Stomach (tissue), 9 donors: ENCODE data around the gene PBX3. TPM values are rescaled to one million over a fixed set of nuclear protein-coding genes. Genes with fewer than 3 reads are reported as not detected.

Experiments
- DNase-seq, 2 donors: peaks; one replicate each; pipeline versions ENCODE4 v3.0.0 to v3.0.0-alpha.2; 2013 to 2019
- H3K27ac ChIP-seq, 5 donors: fragments of 200-600 bp in 4 of 5; sonication (generic) in 4 of 5; one replicate each; pipeline ENCODE4 v1.5.1; 2013 to 2019; ENCODE audit warnings: mild to moderate bottlenecking in 1 of 5, moderate library complexity in 1 of 5
- H3K27me3 ChIP-seq, 3 donors: fragments of 200-600 bp; sonication (generic); one replicate each; pipeline ENCODE4 v1.5.1; 2017 to 2019; ENCODE audit warnings: mixed run types in 1 of 3
- H3K36me3 ChIP-seq, 4 donors: fragments of 200-600 bp; sonication (generic); 1 replicate in 3 of 4; 2 replicates in 1 of 4; pipeline ENCODE4 v1.5.1; 2016 to 2019
- H3K4me1 ChIP-seq, 4 donors: fragments of 200-600 bp; sonication (generic); one replicate each; pipeline ENCODE4 v1.5.1; 2016 to 2019
- H3K4me3 ChIP-seq, 4 donors: fragments of 200-600 bp; sonication (generic) in 3 of 4; one replicate each; pipeline ENCODE4 v1.5.1; 2016 to 2019; ENCODE audit warnings: mild to moderate bottlenecking in 1 of 4
- H3K9me3 ChIP-seq, 4 donors: fragments of 200-600 bp; sonication (generic); one replicate each; pipeline ENCODE4 v1.5.1; 2016 to 2019
- EP300 ChIP-seq: sonication (generic); formaldehyde crosslinking; IDR thresholded peaks from one replicate; pipeline ENCODE4 v1.6.1; 2017; ENCODE audit warnings: antibody characterized with exemption
- POLR2A ChIP-seq, 4 donors: fragments of 450-650 bp; IDR thresholded peaks; one replicate each; pipeline ENCODE4 v1.6.1; 2016; ENCODE audit warnings: antibody characterized with exemption in 4 of 4, control low read depth in 2 of 4, mild to moderate bottlenecking in 1 of 4, moderate library complexity in 1 of 4
- POLR2AphosphoS5 ChIP-seq, 3 donors: sonication (generic); formaldehyde crosslinking; IDR thresholded peaks; one replicate each; pipeline ENCODE4 v1.6.1; 2016; ENCODE audit warnings: antibody characterized with exemption in 3 of 3
- WGBS, 5 donors: extraction: QIAGEN DNeasy Blood & Tissue Kit in 3 of 5; methylation state at CpG; one replicate each; pipeline versions ENCODE4 v1.1.5 to v1.1.7; 2013 to 2018; 5-methylcytosine and 5-hydroxymethylcytosine counted together
- intact Hi-C: fragments of 100-400 bp; cut with DNase I; formaldehyde crosslinking; loops from one replicate; pipeline ENCODE4 v1.15.1; 2023; ENCODE audit warnings: low total_unique reads
- polyA plus RNA-seq, 3 donors: library from polyadenylated mRNA; stranded (reverse); fragments of 200-250 nt; gene quantifications; one replicate each; pipeline ENCODE4 v1.2.3, GENCODE V29; 2013
- total RNA-seq, 5 donors: library from RNA; depleted of rRNA; stranded (reverse); fragments of >200 nt; gene quantifications; one replicate each; pipeline versions ENCODE4 v1.1.0 to v1.2.3, GENCODE V29; 2014 to 2016
- TF ChIP-seq, protein P1 (sequence below), 7 experiments: fragments of 450-650 bp in 4 of 7; fragments of 200-600 bp in 3 of 7; sonication (generic) in 3 of 7; IDR thresholded peaks; one replicate each; pipeline ENCODE4 v1.5.1; 2016 to 2019; ENCODE audit warnings: antibody characterized with exemption in 7 of 7, control low read depth in 2 of 7, mild to moderate bottlenecking in 1 of 7
- donor health status: healthy with polysubstance abuse.
- donor health status: Bipolar disorder and iron deficiency.
- donor health status: healthy.

Gene PBX3
- total and polyA plus RNA-seq, 8 donors: 9.3 to 59.1 (median 16.2) TPM

DNA sequence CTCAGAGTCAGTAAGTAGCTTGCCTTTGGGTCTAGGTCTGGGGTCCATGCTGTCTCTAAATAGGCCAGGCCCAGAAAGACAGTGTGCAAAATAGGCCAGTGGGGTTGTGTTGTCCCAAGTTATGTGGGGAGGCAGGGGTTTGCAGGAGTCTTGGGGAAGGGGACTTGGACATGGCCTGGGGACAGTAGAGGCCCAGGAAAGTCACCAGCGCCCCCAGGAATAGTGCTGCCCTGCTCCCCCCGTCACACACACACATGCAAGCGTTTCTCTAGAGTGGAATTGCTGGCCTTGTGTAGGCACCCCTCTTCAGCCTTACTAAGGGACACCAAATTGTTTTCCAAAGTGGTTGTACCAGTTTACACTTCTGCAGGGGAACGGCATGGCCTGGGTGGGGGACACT is 227.5 kb downstream of the PBX3 start:
- WGBS, 5 donors: 84 to 94% (median 91%) methylated on average over 4 of the region's 4 CpGs
- no peak for DNase-seq
- Histone ChIP-seq H3K4me3 (no peak overlapping the region), H3K4me1 (no peaks in the 10 kb centered on the region), H3K9me3 (peaks cover 0 to 18% (median 10%) of the 10 kb centered on the region in 4 donors), H3K27me3 (no peaks in the 10 kb centered on the region), H3K36me3 (no peaks in the 10 kb centered on the region), H3K27ac (no peak overlapping the region)
- intact Hi-C loops: no loop called here
- TF ChIP-seq POLR2AphosphoS5 (IDR thresholded peaks at IDR 0.05): no peak
- TF ChIP-seq POLR2A (IDR thresholded peaks at IDR 0.05): no peak
- no peak for TF ChIP-seq EP300
- TF ChIP-seq, protein P1, sequence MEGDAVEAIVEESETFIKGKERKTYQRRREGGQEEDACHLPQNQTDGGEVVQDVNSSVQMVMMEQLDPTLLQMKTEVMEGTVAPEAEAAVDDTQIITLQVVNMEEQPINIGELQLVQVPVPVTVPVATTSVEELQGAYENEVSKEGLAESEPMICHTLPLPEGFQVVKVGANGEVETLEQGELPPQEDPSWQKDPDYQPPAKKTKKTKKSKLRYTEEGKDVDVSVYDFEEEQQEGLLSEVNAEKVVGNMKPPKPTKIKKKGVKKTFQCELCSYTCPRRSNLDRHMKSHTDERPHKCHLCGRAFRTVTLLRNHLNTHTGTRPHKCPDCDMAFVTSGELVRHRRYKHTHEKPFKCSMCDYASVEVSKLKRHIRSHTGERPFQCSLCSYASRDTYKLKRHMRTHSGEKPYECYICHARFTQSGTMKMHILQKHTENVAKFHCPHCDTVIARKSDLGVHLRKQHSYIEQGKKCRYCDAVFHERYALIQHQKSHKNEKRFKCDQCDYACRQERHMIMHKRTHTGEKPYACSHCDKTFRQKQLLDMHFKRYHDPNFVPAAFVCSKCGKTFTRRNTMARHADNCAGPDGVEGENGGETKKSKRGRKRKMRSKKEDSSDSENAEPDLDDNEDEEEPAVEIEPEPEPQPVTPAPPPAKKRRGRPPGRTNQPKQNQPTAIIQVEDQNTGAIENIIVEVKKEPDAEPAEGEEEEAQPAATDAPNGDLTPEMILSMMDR (IDR thresholded peaks at IDR 0.05): no peak

DNA sequence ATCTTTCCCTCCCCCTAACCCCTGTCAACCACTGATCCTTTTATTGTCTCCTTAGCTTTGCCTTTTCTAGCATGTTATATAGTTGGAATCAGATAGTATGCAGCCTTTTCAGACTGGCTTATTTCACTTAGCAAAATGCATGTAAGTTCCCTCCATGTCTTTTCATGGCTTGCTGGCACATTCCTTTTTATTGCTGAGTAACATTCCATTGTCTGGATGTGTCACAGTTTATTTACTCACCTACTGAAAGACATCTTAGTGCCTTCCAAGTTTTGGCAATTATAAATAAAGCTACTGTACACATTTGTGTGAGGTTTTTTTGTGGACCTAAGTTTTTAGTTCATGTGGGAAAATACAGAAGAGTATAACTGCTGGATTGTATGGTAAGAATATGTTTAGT is 230.1 kb downstream of the PBX3 start:
- DNase-seq: no peak
- TF ChIP-seq POLR2AphosphoS5 (IDR thresholded peaks at IDR 0.05): no peak
- no peaks in the 10 kb centered on the region for H3K36me3 ChIP-seq

DNA sequence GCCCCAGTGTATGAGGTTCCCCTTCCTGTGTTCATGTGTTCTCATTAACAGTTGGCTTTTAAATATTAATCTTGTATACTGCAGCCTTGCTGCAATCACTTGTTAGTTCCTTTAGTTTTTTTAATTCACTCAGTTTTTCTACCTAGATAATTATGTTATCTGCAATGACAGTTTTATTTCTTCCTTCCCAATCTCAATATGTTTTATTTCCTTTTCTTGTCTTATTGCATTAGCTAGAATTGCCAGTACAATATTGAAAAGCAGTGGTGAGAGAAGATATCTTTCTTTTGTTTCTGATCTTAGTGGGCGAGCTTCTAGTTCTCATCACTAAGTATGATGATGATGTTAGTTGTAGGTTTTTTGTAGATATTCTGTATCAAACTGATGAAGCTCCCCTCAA is 232.2 kb downstream of the PBX3 start:
- no peak for DNase-seq
- no peaks in the 10 kb centered on the region for H3K27me3 ChIP-seq
- H3K4me1 ChIP-seq: no peaks in the 10 kb centered on the region
- no peaks in the 10 kb centered on the region for H3K36me3 ChIP-seq
- H3K27ac ChIP-seq: no peak overlapping the region
- TF ChIP-seq, protein P1 (IDR thresholded peaks at IDR 0.05): no peak
- no peak for TF ChIP-seq POLR2AphosphoS5 (IDR thresholded peaks at IDR 0.05)
- no peak for TF ChIP-seq EP300
- TF ChIP-seq POLR2A (IDR thresholded peaks at IDR 0.05): no peak
- peaks cover 4 to 29% (median 17%) of the 10 kb centered on the region in 4 donors for H3K9me3 ChIP-seq
- no peak overlapping the region for H3K4me3 ChIP-seq
- WGBS, 5 donors: 83 to 97% (median 89%) methylated on average over 1 of the region's 1 CpG
- intact Hi-C loops: no loop called here

More for the DNA sequence above, 230.1 kb downstream of the PBX3 start:
- Histone ChIP-seq H3K4me1 (no peaks in the 10 kb centered on the region), H3K27me3 (no peaks in the 10 kb centered on the region), H3K9me3 (peaks cover 4 to 29% (median 17%) of the 10 kb centered on the region in 4 donors), H3K27ac (no peak overlapping the region), H3K4me3 (no peak overlapping the region)
- intact Hi-C loops: no loop called here

DNA sequence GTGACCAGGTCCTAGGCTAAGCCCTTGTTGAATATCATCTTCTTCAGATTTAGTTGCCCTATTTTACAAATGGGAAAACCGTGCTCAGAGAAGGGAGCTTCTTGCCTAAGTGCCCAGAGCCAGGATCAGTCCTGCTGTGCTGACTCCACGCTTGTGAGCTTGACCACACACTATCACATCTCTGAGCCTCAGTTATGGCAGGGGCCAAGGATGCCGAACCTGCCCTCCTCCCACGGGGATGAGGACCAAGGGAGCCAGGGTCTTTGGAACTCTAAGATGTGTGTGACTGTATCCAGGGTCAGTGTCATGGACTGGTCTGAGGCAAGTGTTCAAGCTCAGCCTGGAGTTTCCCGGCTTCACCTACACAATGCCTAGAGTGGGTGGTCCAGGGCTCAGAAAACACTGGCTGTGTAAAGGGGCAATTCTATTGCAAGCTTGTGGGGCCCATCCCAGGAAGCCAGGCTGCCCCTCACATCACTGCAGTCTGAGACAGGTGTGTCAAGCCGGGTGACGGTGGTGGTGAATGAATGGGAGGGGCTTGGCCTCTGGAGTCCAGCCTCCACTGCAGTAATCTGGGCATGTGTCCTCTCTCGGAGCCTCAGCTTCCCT is 235.7 kb downstream of the PBX3 start:
- H3K36me3 ChIP-seq: no peaks in the 10 kb centered on the region
- H3K27ac ChIP-seq: no peak overlapping the region
- H3K4me3 ChIP-seq: no peak overlapping the region
- 67 to 81% (median 74%) methylated on average over 3 to 8 of the region's 8 CpGs for WGBS, 5 donors
- DNase-seq: no peak
- intact Hi-C loops: no loop called here
- TF ChIP-seq EP300 (no peak), POLR2AphosphoS5 (IDR thresholded peaks at IDR 0.05) (no peak), POLR2A (IDR thresholded peaks at IDR 0.05) (no peak)
- H3K27me3 ChIP-seq: no peaks in the 10 kb centered on the region
- peaks cover 4 to 21% (median 13%) of the 10 kb centered on the region in 4 donors for H3K9me3 ChIP-seq
- no peaks in the 10 kb centered on the region for H3K4me1 ChIP-seq

DNA sequence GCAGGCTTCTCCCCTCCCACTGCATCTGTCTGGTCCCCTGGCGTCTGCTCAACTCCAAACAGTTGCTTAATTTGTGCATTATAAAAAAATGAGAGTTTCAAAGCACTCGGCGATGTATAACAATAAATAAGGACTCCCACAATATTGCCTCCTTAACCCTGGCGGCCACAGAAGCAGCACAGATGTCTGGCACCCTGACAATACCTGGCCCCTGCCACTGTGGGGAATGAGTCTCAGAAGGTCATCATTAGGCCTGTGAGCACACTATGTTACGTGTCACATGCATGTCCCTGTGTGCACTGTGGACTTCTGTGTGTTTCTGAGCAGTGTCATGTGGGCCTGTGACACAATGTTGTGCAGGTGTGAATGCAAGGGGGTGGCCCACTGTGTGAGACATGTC is 236.5 kb downstream of the PBX3 start:
- no peak overlapping the region for H3K27ac ChIP-seq
- TF ChIP-seq, protein P1 (IDR thresholded peaks at IDR 0.05): no peak
- no peak for TF ChIP-seq POLR2AphosphoS5 (IDR thresholded peaks at IDR 0.05)
- no peak for TF ChIP-seq EP300
- TF ChIP-seq POLR2A (IDR thresholded peaks at IDR 0.05): no peak
- H3K27me3 ChIP-seq: no peaks in the 10 kb centered on the region
- no peak for DNase-seq
- no peaks in the 10 kb centered on the region for H3K4me1 ChIP-seq
- H3K36me3 ChIP-seq: no peaks in the 10 kb centered on the region
- 79 to 90% (median 87%) methylated on average over 5 of the region's 5 CpGs for WGBS, 5 donors
- peaks cover 4 to 19% (median 13%) of the 10 kb centered on the region in 4 donors for H3K9me3 ChIP-seq
- intact Hi-C loops: no loop called here
- no peak overlapping the region for H3K4me3 ChIP-seq
